Activated CD4-positive, alpha-beta T cell treated with anti-CD3 and anti-CD28 coated beads for 4 hours (primary cell): Measurements from ENCODE around the gene DGKZ.
"Not testable (repeated sequence)": the region's sequence is repeated elsewhere in the genome, so short reads cannot be mapped to it uniquely, and the experiment has no call there.

Source experiments
- DNase-seq, 2 donors: peaks; one replicate each; pipeline ENCODE4 v3.0.0-alpha.2; 2020

DGKZ gene

GRCh38 chr11:46346886-46347636 is at the start of gene DGKZ:
Gene DGKZ (plus strand): TSS chr11:46347463. CDS start chr11:46347660, 197 bp downstream.
- DNase-seq, result peak; percentile 79 to 87

GRCh38 chr11:46298699-46299433 is 48.4 kb upstream of the DGKZ start:
- DNase-seq, result no peak

GRCh38 chr11:46299451-46299961 is 47.8 kb upstream of the DGKZ start:
- no peak for DNase-seq

GRCh38 chr11:46300270-46300669 is 47.0 kb upstream of the DGKZ start:
- DNase-seq, result no peak

GRCh38 chr11:46302866-46303265 is 44.4 kb upstream of the DGKZ start:
- DNase-seq, result no peak

- DNase-seq, result not testable (repeated sequence)
Observed at GRCh38 chr11:46304036-46304435, 43.2 kb upstream of the DGKZ start.

- DNase-seq, result no peak
Observed at GRCh38 chr11:46304605-46305179, 42.6 kb upstream of the DGKZ start.

- no peak for DNase-seq
Observed at GRCh38 chr11:46305295-46305694, 42.0 kb upstream of the DGKZ start.

- no peak for DNase-seq
Observed at GRCh38 chr11:46306296-46306853, 40.9 kb upstream of the DGKZ start.

GRCh38 chr11:46307369-46307768 is 39.9 kb upstream of the DGKZ start:
- DNase-seq, result no peak

GRCh38 chr11:46307785-46308341 is 39.4 kb upstream of the DGKZ start:
- no peak for DNase-seq

- DNase-seq, result peak; percentile 59 to 63
Observed at GRCh38 chr11:46308631-46309419, 38.4 kb upstream of the DGKZ start.

GRCh38 chr11:46309814-46310259 is 37.4 kb upstream of the DGKZ start:
- no peak for DNase-seq

GRCh38 chr11:46315033-46315738 is 32.1 kb upstream of the DGKZ start:
- peak; percentile 59 to 77 for DNase-seq

- DNase-seq, result no peak
Observed at GRCh38 chr11:46315783-46316563, 31.3 kb upstream of the DGKZ start.

- DNase-seq, result no peak
Observed at GRCh38 chr11:46319074-46319453, 28.2 kb upstream of the DGKZ start.

- no peak for DNase-seq
Observed at GRCh38 chr11:46321757-46322156, 25.5 kb upstream of the DGKZ start.

GRCh38 chr11:46322759-46323158 is 24.5 kb upstream of the DGKZ start:
- DNase-seq, result no peak

GRCh38 chr11:46326813-46327416 is 20.3 kb upstream of the DGKZ start:
- DNase-seq, result no peak

- DNase-seq, result no peak
Observed at GRCh38 chr11:46327829-46328228, 19.4 kb upstream of the DGKZ start.
